Body of pancreas (tissue), 4 donors: ENCODE results near the gene SLC28A1.

Experiments used
- POLR2A ChIP-seq, 3 donors: fragments of 450-650 bp; IDR thresholded peaks; one replicate each; pipeline ENCODE4 v1.6.1; 2016; ENCODE audit warnings: antibody characterized with exemption in 3 of 3, mild to moderate bottlenecking in 2 of 3
- TF ChIP-seq, protein P1 (sequence below), 7 experiments: fragments of 450-650 bp in 4 of 7; fragments of 200-600 bp in 3 of 7; sonication (generic) in 3 of 7; IDR thresholded peaks; one replicate each; pipeline ENCODE4 v1.5.1; 2016 to 2019; ENCODE audit warnings: antibody characterized with exemption in 7 of 7

DNA sequence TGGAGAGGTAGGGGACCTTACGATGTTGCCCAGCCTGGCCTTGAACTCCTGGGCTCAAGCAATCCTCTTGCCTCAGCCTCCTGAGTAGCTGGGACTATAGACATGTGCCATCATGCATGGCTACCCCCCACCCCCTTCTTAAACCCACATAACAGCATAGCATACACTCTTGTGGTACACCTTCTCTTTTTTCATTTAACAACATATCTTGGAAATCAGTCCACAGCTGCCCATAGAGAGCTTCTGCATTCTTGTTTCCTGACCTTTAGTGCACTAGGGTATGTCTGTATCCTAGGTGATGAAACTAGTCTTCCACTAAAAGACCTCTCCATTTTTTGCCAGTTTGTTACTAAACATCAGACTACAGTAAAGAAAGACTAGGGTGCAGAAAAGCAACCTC, 33.0 kb downstream of the SLC28A1 start:
- TF ChIP-seq, protein P1, sequence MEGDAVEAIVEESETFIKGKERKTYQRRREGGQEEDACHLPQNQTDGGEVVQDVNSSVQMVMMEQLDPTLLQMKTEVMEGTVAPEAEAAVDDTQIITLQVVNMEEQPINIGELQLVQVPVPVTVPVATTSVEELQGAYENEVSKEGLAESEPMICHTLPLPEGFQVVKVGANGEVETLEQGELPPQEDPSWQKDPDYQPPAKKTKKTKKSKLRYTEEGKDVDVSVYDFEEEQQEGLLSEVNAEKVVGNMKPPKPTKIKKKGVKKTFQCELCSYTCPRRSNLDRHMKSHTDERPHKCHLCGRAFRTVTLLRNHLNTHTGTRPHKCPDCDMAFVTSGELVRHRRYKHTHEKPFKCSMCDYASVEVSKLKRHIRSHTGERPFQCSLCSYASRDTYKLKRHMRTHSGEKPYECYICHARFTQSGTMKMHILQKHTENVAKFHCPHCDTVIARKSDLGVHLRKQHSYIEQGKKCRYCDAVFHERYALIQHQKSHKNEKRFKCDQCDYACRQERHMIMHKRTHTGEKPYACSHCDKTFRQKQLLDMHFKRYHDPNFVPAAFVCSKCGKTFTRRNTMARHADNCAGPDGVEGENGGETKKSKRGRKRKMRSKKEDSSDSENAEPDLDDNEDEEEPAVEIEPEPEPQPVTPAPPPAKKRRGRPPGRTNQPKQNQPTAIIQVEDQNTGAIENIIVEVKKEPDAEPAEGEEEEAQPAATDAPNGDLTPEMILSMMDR (IDR thresholded peaks at IDR 0.05), result no peak
- TF ChIP-seq POLR2A (IDR thresholded peaks at IDR 0.05), result no peak
